GM12891 (cell line): ENCODE measurements around the gene OSBPL5.
A peak's percentile ranks its signal among the peaks of the same experiment; 100 is the strongest.

Source experiments
- DNase-seq: peaks from one replicate; pipeline ENCODE4 v3.0.0; 2011; ENCODE audit warnings: low spot score; ENCODE audit not compliant: insufficient read length
- FAIRE-seq: peaks from 2 replicates; lab custom pipeline; 2011; peaks lifted over from hg19 to GRCh38; lab: Jason Lieb, UNC
- PAX5 ChIP-seq: IDR thresholded peaks from 2 replicates; pipeline ENCODE4 v1.6.1; 2011; ENCODE audit warnings: low read length, moderate library complexity, mild to moderate bottlenecking; ENCODE audit not compliant: insufficient read depth, severe bottlenecking
- POLR2A ChIP-seq: IDR thresholded peaks from 2 replicates; pipeline ENCODE4 v1.6.1; 2011; ENCODE audit warnings: low read depth, low read length, control low read depth
- POLR2AphosphoS5 ChIP-seq: IDR thresholded peaks from 2 replicates; pipeline ENCODE4 v1.6.1; 2011; ENCODE audit warnings: low read depth, low read length, control low read depth
- POU2F2 ChIP-seq: IDR thresholded peaks from 2 replicates; pipeline ENCODE4 v1.6.1; 2011; ENCODE audit warnings: low read depth, mild to moderate bottlenecking, control low read depth, low read length, moderate library complexity
- SPI1 ChIP-seq: IDR thresholded peaks from 2 replicates; pipeline ENCODE4 v1.6.1; 2011; ENCODE audit warnings: low read depth, low read length, control low read depth
- TAF1 ChIP-seq: IDR thresholded peaks from 2 replicates; pipeline ENCODE4 v1.6.1; 2011; ENCODE audit warnings: low read depth, low read length, control low read depth

Gene OSBPL5

DNA sequence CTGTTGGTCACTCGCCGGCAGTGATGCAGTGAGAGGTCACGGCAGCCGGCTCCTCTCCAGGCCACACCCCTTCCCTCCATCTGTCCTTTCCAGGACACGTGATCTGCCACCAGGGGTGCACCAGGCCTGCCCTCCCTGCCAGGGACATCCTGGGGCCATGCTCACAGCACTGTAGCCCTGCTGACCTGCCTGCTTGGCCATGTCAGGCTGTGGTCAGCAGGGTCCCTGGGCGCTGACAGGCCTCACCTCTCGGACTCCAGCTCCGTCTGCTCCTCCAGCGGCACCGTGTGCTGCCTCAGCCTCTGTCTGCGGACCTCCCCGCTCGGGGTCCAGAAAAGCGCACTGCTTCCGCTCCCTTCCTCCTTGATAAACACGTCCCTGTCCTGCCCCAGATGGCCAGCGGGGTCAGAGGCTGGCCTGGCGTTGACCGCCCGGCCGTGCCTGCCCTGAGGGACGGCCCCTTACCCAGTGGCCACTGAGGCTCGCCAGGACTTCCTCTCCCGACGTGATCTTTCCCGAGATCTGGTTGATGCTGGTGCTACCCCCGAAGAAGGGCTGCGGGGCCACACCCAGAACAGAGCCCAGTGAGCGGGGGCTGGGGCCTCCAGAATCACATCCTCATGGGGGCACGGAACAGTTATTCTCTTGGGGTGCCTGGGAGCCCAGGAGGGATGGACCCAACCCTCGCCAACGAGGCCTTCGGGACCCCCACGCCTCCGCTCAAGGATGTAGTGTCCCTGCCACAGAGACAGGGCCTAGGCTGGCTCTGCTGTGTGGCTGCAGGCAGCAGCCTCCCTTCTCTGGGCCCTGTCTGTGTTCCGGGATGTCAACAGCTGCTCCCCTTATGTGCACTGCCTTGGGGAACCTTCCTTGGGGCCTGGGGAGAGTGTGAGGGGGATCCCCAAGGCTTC, 71.6 kb downstream of the OSBPL5 start:
- TF ChIP-seq POLR2A (no peak), TAF1 (no peak), PAX5 (no peak), POU2F2 (no peak), POLR2AphosphoS5 (no peak)
- DNase-seq (no peak), FAIRE-seq (no peak)

DNA sequence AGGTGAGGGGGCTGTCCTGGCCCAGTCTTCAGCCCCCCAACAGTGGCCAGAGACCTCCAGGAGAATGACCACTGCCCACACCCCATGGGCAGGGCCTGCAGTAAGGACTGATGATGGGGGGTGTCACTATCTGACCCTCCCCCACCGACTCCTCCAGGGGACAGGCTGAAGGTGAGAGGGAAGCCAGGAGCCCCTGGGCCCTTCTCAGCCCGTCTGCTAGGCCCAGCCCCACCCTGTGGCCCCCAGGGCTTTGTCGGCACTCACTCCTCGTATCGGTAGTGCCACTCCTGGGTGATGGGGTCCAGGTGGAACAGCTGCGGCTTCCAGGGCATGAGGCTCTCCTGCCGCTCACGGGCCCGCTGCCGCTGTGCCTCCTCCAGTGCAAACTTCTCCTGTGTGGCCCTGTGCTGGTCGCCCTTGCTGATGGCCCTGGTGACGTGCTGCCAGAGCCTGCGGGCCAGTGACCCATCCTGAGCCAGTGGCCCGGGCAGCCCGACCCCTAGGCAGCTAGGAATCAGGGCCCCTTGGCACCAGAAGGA, 72.4 kb downstream of the OSBPL5 start:
- DNase-seq (peak; percentile 19), FAIRE-seq (no peak)
- TF ChIP-seq SPI1 (no peak), PAX5 (no peak), TAF1 (no peak), POLR2A (no peak), POU2F2 (no peak), POLR2AphosphoS5 (no peak)

GRCh38 chr11:3091846-3092602, 73.1 kb downstream of the OSBPL5 start:
- DNase-seq (peak; percentile 97), FAIRE-seq (peak; percentile 96)
- TF ChIP-seq TAF1 (no peak), SPI1 (0 out of 2 replicates have a peak, but pooled peaks have one; percentile 27)

- FAIRE-seq (no peak), DNase-seq (peak; percentile 19)
- no peak for TF ChIP-seq POLR2A
- TF ChIP-seq POLR2AphosphoS5, result no peak
- TF ChIP-seq POU2F2, result no peak
- no peak for TF ChIP-seq TAF1
- no peak for TF ChIP-seq SPI1
- no peak for TF ChIP-seq PAX5
Measured at GRCh38 chr11:3091081-3091845, 73.8 kb downstream of the OSBPL5 start.

GRCh38 chr11:3090096-3090901, 74.8 kb downstream of the OSBPL5 start:
- TF ChIP-seq POLR2AphosphoS5 (no peak), POLR2A (no peak), TAF1 (no peak), POU2F2 (no peak), SPI1 (no peak), PAX5 (no peak)
- FAIRE-seq (no peak), DNase-seq (peak; percentile 14)

GRCh38 chr11:3089236-3090061, 75.7 kb downstream of the OSBPL5 start:
- TF ChIP-seq POLR2AphosphoS5, result no peak
- TF ChIP-seq POU2F2, result no peak
- TF ChIP-seq PAX5, result no peak
- TF ChIP-seq POLR2A, result no peak
- no peak for TF ChIP-seq SPI1
- no peak for TF ChIP-seq TAF1
- FAIRE-seq, result no peak
- peak; percentile 8 for DNase-seq

DNA sequence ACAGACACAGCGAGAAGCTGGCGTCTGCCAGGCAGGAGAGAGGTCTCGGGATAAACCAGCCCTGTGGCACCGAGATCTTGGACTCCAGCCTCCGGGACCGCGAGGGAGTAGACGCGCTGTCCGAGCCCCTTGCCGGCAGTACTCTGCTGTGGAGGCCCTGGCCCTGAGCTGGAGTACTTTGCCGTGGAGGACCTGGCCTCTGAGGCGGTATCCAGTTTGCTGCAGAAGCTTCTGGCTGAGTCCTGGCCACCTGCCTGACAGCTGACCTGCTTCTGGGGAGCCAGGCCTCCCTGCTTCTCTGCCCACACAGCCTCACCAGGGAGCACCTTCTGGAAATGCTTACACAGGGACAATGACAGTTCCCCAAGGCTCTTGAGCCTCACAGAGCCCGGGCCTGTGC, 76.3 kb downstream of the OSBPL5 start:
- TF ChIP-seq TAF1 (no peak), SPI1 (no peak), PAX5 (no peak), POU2F2 (no peak), POLR2A (no peak), POLR2AphosphoS5 (no peak)
- no peak for FAIRE-seq
- peak; percentile 17 for DNase-seq

- no peak for TF ChIP-seq PAX5
- no peak for TF ChIP-seq POLR2AphosphoS5
- TF ChIP-seq POLR2A, result no peak
- TF ChIP-seq POU2F2, result no peak
- no peak for TF ChIP-seq SPI1
- no peak for TF ChIP-seq TAF1
- FAIRE-seq (no peak), DNase-seq (no peak)
Measured at GRCh38 chr11:3087821-3088800, 77.0 kb downstream of the OSBPL5 start.
